Keratinocyte (primary cell): ENCODE data around the gene LOC128125822.

Source experiments
- DNase-seq: peaks from one replicate; pipeline ENCODE4 v3.0.0-alpha.2; 2011; ENCODE audit warnings: low read depth, missing footprints, low spot score
- FAIRE-seq: peaks from 2 replicates; lab custom pipeline; 2011; peaks lifted over from hg19 to GRCh38; lab: Jason Lieb, UNC
- H2AFZ ChIP-seq: 2 replicates; pipeline ENCODE4 v1.6.0; 2012; ENCODE audit warnings: low read length, control low read depth, inconsistent platforms; ENCODE audit not compliant: control insufficient read depth
- H3K27ac ChIP-seq: 2 replicates; pipeline ENCODE4 v1.5.1; 2011; ENCODE audit warnings: low read length; ENCODE audit not compliant: control insufficient read depth, insufficient read depth
- H3K27me3 ChIP-seq: 3 replicates; pipeline ENCODE4 v1.6.0; 2011; ENCODE audit warnings: low read length; ENCODE audit not compliant: control insufficient read depth, insufficient read depth; ENCODE audit errors: extremely low read depth
- H3K36me3 ChIP-seq, 2 experiments: 2 replicates in 1 of 2; 3 replicates in 1 of 2; pipeline ENCODE4 v1.5.1; 2011; ENCODE audit warnings: low read length in 2 of 2, mild to moderate bottlenecking in 1 of 2; ENCODE audit not compliant: control insufficient read depth in 2 of 2, insufficient read depth in 2 of 2; ENCODE audit errors: extremely low read depth in 1 of 2
- H3K4me1 ChIP-seq: 3 replicates; pipeline ENCODE4 v1.5.1; 2011; ENCODE audit warnings: low read length; ENCODE audit not compliant: control insufficient read depth, insufficient read depth; ENCODE audit errors: extremely low read depth
- H3K4me2 ChIP-seq: 3 replicates; pipeline ENCODE4 v1.6.0; 2011; ENCODE audit warnings: low read depth, low read length; ENCODE audit not compliant: control insufficient read depth, insufficient read depth; ENCODE audit errors: extremely low read depth
- H3K4me3 ChIP-seq, 3 experiments: fragments of 200-600 bp in 1 of 3; sonication (generic) in 1 of 3; 2 replicates in 2 of 3; 3 replicates in 1 of 3; pipeline ENCODE4 v1.5.1; 2011 to 2016; ENCODE audit warnings: low read length in 3 of 3, mild to moderate bottlenecking in 3 of 3, control low read depth in 2 of 3, inconsistent platforms in 1 of 3, low read depth in 1 of 3, mixed read lengths in 1 of 3, mixed run types in 1 of 3, moderate library complexity in 1 of 3; ENCODE audit not compliant: control insufficient read depth in 2 of 3, insufficient read depth in 2 of 3; ENCODE audit errors: extremely low read depth in 1 of 3
- H3K79me2 ChIP-seq: 2 replicates; pipeline ENCODE4 v1.6.0; 2012; ENCODE audit warnings: low read length; ENCODE audit not compliant: control insufficient read depth, insufficient read depth
- H3K9ac ChIP-seq: 3 replicates; pipeline ENCODE4 v1.6.0; 2011; ENCODE audit warnings: low read length; ENCODE audit not compliant: control insufficient read depth, insufficient read depth; ENCODE audit errors: extremely low read depth
- H3K9me1 ChIP-seq: 3 replicates; pipeline ENCODE4 v1.6.0; 2011; ENCODE audit warnings: low read length; ENCODE audit not compliant: control insufficient read depth, insufficient read depth; ENCODE audit errors: extremely low read depth
- H3K9me3 ChIP-seq: 2 replicates; pipeline ENCODE4 v1.5.1; 2012; ENCODE audit warnings: low read depth, low read length; ENCODE audit not compliant: control insufficient read depth
- H4K20me1 ChIP-seq: 3 replicates; pipeline ENCODE4 v1.6.0; 2011; ENCODE audit warnings: low read length; ENCODE audit not compliant: control insufficient read depth, insufficient read depth; ENCODE audit errors: extremely low read depth
- CTCF ChIP-seq, 3 experiments: IDR thresholded peaks in 1 of 3; conservative IDR thresholded peaks in 1 of 3; optimal IDR thresholded peaks in 1 of 3; 2 replicates in 2 of 3; 3 replicates in 1 of 3; pipeline versions ENCODE3 to v1.5.1; 2011; ENCODE audit warnings: low read length in 3 of 3, mild to moderate bottlenecking in 3 of 3, moderate library complexity in 2 of 3, control low read depth in 1 of 3, inconsistent platforms in 1 of 3; ENCODE audit not compliant: insufficient read depth in 2 of 3; ENCODE audit errors: extremely low read depth in 1 of 3
- EZH2 ChIP-seq: IDR thresholded peaks from one replicate; pipeline ENCODE4 v1.6.1; 2012; ENCODE audit warnings: inconsistent platforms, mild to moderate bottlenecking, low read length, moderate library complexity
- dilution Hi-C: fragments of 300-500 bp; cut with MboI; formaldehyde crosslinking; loops from one replicate; pipeline ENCODE4 v1.7.0; 2020; ENCODE audit warnings: low sequenced_read_pairs; ENCODE audit not compliant: extremely low pct_ligation_motif_present

LOC128125822 gene

GRCh38 chr6:63578757-63579156 lies 6.5 kb downstream of the LOC128125822 start:
- no peak overlapping the region for H3K9ac ChIP-seq
- H3K4me3 ChIP-seq: no peak overlapping the region
- no peak for FAIRE-seq
- H3K4me1 ChIP-seq: no peaks in the 10 kb centered on the region
- no peaks in the 10 kb centered on the region for H3K27me3 ChIP-seq
- H4K20me1 ChIP-seq: peaks cover 16% of the 10 kb centered on the region
- no peak for DNase-seq
- dilution Hi-C loops: no loop called here
- no peak overlapping the region for H3K27ac ChIP-seq
- H3K9me1 ChIP-seq: no peaks in the 10 kb centered on the region
- no peaks in the 10 kb centered on the region for H3K9me3 ChIP-seq
- no peak overlapping the region for H3K4me2 ChIP-seq
- peaks cover 10 to 32% of the 10 kb centered on the region in 2 experiments for H3K36me3 ChIP-seq
- peaks cover 40% of the 10 kb centered on the region for H3K79me2 ChIP-seq
- no peak for TF ChIP-seq CTCF (optimal IDR thresholded peaks at IDR 0.05 in 1 of 3, IDR thresholded peaks at IDR 0.05 in 1 of 3, conservative IDR thresholded peaks at IDR 0.05 in 1 of 3; ENCODE audit: extremely low read depth in 1 of 3, insufficient read depth in 2 of 3, low read length in 3 of 3)
- no peak for TF ChIP-seq EZH2
- H2AFZ ChIP-seq: no peak overlapping the region

GRCh38 chr6:63579937-63580703 lies 7.8 kb downstream of the LOC128125822 start:
- Histone ChIP-seq H2AFZ (no peak overlapping the region), H3K4me1 (no peaks in the 10 kb centered on the region), H3K4me2 (no peak overlapping the region), H3K4me3 (no peak overlapping the region), H3K9ac (no peak overlapping the region), H4K20me1 (peaks cover 15% of the 10 kb centered on the region), H3K9me1 (no peaks in the 10 kb centered on the region), H3K9me3 (no peaks in the 10 kb centered on the region), H3K79me2 (peaks cover 26% of the 10 kb centered on the region), H3K36me3 (peaks cover 10 to 27% of the 10 kb centered on the region in 2 experiments), H3K27ac (no peak overlapping the region), H3K27me3 (no peaks in the 10 kb centered on the region)
- no peak for TF ChIP-seq EZH2
- TF ChIP-seq CTCF (optimal IDR thresholded peaks at IDR 0.05 in 1 of 3, IDR thresholded peaks at IDR 0.05 in 1 of 3, conservative IDR thresholded peaks at IDR 0.05 in 1 of 3; ENCODE audit: extremely low read depth in 1 of 3, insufficient read depth in 2 of 3, low read length in 3 of 3): no peak
- DNase-seq (no peak), FAIRE-seq (no peak)
- dilution Hi-C loops: no loop called here
